ENCODE data around the gene CIDEB.

- TF ChIP-seq POLR2A (IDR thresholded peaks at IDR 0.05): no peak
- TF ChIP-seq CTCF (IDR thresholded peaks at IDR 0.05): no peak
Measured at GRCh38 chr14:24269368-24269767, 38.4 kb downstream of the CIDEB start.

Measured in adrenal gland (tissue), 5 donors.